ENCODE measurements around the gene RPUSD2. TPM values are rescaled to one million over a fixed set of nuclear protein-coding genes. Genes with fewer than 3 reads are reported as not detected.

Gene RPUSD2
- total RNA-seq, 1 experiment from 2014 or later: 17.5 TPM

- in situ Hi-C loops (cut with HindIII; ENCODE audit: low pct_unique_long_range_greater_than_20kb, low sequenced_read_pairs): no loop called here
- Histone ChIP-seq H3K4me1 (ENCODE audit: control insufficient read depth, insufficient read depth, low read length) (peaks cover 22% of the 10 kb centered on the region), H3K27ac (ENCODE audit: low read length) (no peak overlapping the region), H3K27me3 (ENCODE audit: control insufficient read depth, insufficient read depth, low read length) (no peaks in the 10 kb centered on the region), H3K4me3 (ENCODE audit: low read depth in 2 of 2, low read length in 2 of 2) (no peak overlapping the region), H3K36me3 (ENCODE audit: control insufficient read depth, insufficient read depth, low read length) (peaks cover 3% of the 10 kb centered on the region; the same call in 1 of the 2 replicates), H3K9me3 (ENCODE audit: control insufficient read depth, insufficient read depth, low read depth, low read length) (no peaks in the 10 kb centered on the region)
- ChIA-PET POLR2A (no interaction called here), CTCF (no interaction called here)
- DNase-seq (ENCODE audit: low read depth, low spot score): no peak
- ATAC-seq: no peak
- TF ChIP-seq CTCF (IDR thresholded peaks at IDR 0.05) (no peak), REST (IDR thresholded peaks at IDR 0.05; ENCODE audit: insufficient read depth in 1 of 2, low read depth in 2 of 2, low read length in 1 of 2) (no peak), TCF7L2 (IDR thresholded peaks at IDR 0.05; ENCODE audit: low read depth, low read length) (no peak), SIN3A (IDR thresholded peaks at IDR 0.05; ENCODE audit: borderline replicate concordance, insufficient read depth, low read depth, low read length) (no peak), POLR2AphosphoS5 (IDR thresholded peaks at IDR 0.05; ENCODE audit: low read depth, low read length) (no peak)
- intact Hi-C loops (cut with micrococcal nuclease; ENCODE audit: unreplicated experiment): no loop called here
- BruUV-seq (replicated peaks): no TSS peak
These were observed 27.9 kb downstream of the RPUSD2 start for GRCh38 chr15:40597024-40597423.

- TF ChIP-seq TCF7L2 (IDR thresholded peaks at IDR 0.05; ENCODE audit: low read depth, low read length) (no peak), SIN3A (IDR thresholded peaks at IDR 0.05; ENCODE audit: borderline replicate concordance, insufficient read depth, low read depth, low read length) (no peak), CTCF (IDR thresholded peaks at IDR 0.05) (no peak), POLR2AphosphoS5 (IDR thresholded peaks at IDR 0.05; ENCODE audit: low read depth, low read length) (no peak), REST (IDR thresholded peaks at IDR 0.05; ENCODE audit: insufficient read depth in 1 of 2, low read depth in 2 of 2, low read length in 1 of 2) (no peak)
- in situ Hi-C loops (cut with HindIII; ENCODE audit: low pct_unique_long_range_greater_than_20kb, low sequenced_read_pairs) (no loop called here), intact Hi-C loops (cut with micrococcal nuclease; ENCODE audit: unreplicated experiment) (no loop called here)
- Histone ChIP-seq H3K4me1 (ENCODE audit: control insufficient read depth, insufficient read depth, low read length) (peaks cover 17% of the 10 kb centered on the region), H3K4me3 (ENCODE audit: low read depth in 2 of 2, low read length in 2 of 2) (no peak overlapping the region), H3K27ac (ENCODE audit: low read length) (peak overlapping the region; percentile 14; the same call in 1 of the 2 replicates), H3K36me3 (ENCODE audit: control insufficient read depth, insufficient read depth, low read length) (peaks cover 3% of the 10 kb centered on the region; the same call in 1 of the 2 replicates), H3K9me3 (ENCODE audit: control insufficient read depth, insufficient read depth, low read depth, low read length) (no peaks in the 10 kb centered on the region), H3K27me3 (ENCODE audit: control insufficient read depth, insufficient read depth, low read length) (no peaks in the 10 kb centered on the region)
- CTCF ChIA-PET: no interaction called here
- POLR2A ChIA-PET: interaction anchor here (0.6 to 0.8 kb wide), 2 partner anchors 26 to 143 kb away, joined by 3 to 6 read pairs; no protein-coding TSS in a partner anchor
- BruUV-seq (replicated peaks): no TSS peak
- DNase-seq (ENCODE audit: low read depth, low spot score) (no peak), ATAC-seq (no peak)
These were observed 29.0 kb downstream of the RPUSD2 start for GRCh38 chr15:40598126-40598525.
